Left ventricle myocardium superior (tissue), 1 donor: ENCODE data around the gene SFXN5. TPM values are rescaled to one million over a fixed set of nuclear protein-coding genes. Genes with fewer than 3 reads are reported as not detected.
A peak's percentile ranks its signal among the peaks of the same experiment; 100 is the strongest.
"Not testable (repeated sequence)": the region's sequence is repeated elsewhere in the genome, so short reads cannot be mapped to it uniquely, and the experiment has no call there.

ENCODE experiments used
- ATAC-seq: fragments of 200-7000 bp; cut with Tn5 transposase; one replicate; pipeline ENCODE4 v1.9.1; 2020; ENCODE audit warnings: mild to moderate bottlenecking, moderate library complexity
- DNase-seq: peaks from one replicate; pipeline ENCODE4 v3.0.0-alpha.2; 2020
- intact Hi-C: fragments of 100-400 bp; cut with micrococcal nuclease; formaldehyde crosslinking; loops from one replicate; pipeline ENCODE4 v1.11.0; 2022
- total RNA-seq: library from RNA; stranded (reverse); fragmentation: NEBNext Ultra II Directional; extraction: Animal tissue kit (Norgen Biotek cat#: 25700); gene quantifications from one replicate; pipeline ENCODE4 v1.2.1, GENCODE V29; 2021
- donor health status: DM: no; HTN: yes; CAD: no; lungs with severe emphysema.

Gene SFXN5
- total RNA-seq, 1 donor from 2014 or later = 8.6 TPM

DNA sequence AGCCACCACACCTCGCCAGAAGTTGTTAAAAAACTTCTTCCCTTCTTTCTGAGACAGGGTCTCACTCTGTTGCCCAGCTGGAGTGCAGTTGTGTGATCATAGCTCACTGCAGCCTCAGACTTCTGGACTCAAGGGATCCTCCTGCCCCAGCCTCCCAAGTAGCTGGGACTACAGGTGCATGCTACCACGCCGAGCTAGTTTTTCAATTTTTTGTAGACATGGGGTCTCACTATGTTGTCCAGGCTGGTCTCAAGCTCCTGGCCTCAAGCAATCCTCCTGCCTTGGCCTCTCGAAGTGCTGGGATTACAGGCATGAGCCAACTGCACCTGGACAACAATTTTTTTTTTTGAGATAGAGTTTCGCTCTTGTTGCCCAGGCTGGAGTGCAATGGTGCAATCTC, 6.4 kb downstream of the SFXN5 start:
- intact Hi-C loops, ATAC-seq: not testable (repeated sequence)

DNA sequence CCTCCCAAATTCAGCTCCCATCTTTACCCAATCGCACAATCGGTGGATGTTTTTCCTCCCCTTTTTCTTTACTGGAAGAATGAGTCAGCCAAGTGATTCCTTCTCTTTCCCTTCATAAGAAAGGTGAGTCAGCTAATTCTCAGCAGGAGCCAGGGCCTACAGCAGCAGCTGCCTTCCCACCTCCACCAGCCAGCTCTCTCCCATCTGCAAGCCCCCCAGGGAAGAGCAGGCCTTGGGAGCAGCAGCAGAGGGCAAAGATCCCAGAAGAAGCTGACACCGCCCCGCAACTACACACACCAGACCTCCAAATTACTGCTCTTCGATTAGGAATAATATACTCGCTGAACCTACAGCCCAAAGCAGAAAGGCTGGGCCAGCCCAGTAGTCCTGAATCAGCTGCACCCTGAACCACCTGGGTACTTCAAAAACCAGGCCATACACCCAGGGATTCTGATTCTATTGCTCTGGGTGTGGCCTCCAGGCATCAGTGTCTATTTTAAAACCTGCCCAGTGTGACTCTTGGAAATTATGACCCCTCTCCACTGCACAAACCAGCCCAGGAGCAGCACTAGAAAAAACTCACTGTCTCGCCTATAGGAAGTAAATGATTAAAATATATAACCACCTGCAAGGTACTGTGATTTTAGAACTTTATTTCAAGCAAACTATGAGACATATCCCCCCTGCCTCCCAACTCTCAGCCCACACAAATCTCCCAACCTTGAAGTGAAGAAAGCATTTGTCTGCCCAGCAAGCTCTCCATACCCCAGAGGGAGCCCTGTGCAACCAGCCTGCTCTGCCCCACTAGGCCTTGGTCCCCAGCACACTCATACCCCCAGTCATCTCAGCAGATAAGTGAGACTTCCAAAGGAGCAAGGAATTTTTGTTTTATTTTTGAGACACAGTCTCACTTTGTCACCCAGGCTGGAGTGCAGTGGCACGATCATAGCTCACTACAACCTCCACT, 7.3 kb downstream of the SFXN5 start:
- ATAC-seq = peak; percentile 82
- no peak for DNase-seq
- intact Hi-C loops = no loop called here

More for the DNA sequence above, 6.4 kb downstream of the SFXN5 start:
- not testable (repeated sequence) for DNase-seq

DNA sequence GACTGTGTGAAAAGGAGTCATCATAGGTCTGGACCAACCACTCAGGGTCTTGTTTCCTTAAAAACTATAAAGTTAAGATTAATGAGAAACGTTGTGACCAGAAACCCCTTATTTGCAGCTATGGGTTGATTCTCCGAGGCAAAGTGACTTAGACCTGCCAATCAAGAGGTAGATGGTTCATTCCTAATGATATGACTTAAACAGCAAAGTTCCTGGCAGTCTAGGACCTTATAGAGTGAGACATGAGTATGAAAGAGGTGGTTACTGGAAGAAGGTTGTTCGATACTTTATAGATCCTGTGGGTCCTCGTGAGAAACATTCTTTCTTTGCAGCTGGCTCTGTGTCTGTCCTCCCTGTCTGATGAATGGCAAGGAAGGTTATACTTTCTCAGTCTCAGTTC, 8.0 kb downstream of the SFXN5 start:
- intact Hi-C loops = no loop called here

DNA sequence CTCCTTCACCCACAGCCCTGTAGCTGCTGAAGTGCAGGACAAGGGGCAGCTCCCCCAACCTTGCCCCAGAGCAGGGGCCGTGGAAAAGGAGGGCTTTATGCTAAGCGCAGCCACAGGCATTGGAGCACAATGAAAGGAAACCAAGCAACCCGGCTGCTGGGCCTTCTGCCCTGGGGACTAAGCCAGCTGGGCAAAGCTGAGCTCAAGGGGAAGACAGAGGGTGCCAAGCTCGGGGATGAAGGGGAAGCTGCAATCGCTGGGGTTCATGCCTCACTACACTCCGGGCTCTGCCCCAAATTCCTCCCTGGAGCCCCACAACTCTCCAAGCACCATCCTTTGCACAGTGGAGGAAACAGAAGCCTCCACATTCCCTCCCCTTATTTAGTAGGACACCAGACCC, 12.4 kb downstream of the SFXN5 start:
- intact Hi-C loops = no loop called here

More for the DNA sequence above, 8.0 kb downstream of the SFXN5 start:
- DNase-seq (no peak), ATAC-seq (no peak)

DNA sequence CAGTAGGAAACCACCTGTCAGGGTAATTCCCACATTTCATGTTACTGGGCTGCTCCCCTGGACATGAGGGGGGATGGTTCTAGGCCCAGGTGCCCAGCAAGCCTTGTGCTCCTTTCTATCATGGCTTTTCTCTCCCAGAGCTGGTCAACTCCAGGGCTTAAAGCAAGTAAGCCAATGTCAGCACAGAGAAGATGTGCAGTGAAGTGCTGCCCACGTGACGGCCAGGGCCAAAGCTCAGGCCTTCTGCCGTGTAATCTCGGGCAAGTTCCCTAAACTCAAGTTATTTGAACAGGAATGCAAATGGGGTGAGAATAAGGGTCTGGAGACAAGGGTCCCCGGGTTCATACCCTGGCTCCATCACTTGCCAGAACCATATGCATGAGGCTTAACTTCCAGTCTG, 16.5 kb downstream of the SFXN5 start:
- intact Hi-C loops = no loop called here
- ATAC-seq (no peak), DNase-seq (no peak)

More for the DNA sequence above, 12.4 kb downstream of the SFXN5 start:
- DNase-seq = no peak
- ATAC-seq = no peak

DNA sequence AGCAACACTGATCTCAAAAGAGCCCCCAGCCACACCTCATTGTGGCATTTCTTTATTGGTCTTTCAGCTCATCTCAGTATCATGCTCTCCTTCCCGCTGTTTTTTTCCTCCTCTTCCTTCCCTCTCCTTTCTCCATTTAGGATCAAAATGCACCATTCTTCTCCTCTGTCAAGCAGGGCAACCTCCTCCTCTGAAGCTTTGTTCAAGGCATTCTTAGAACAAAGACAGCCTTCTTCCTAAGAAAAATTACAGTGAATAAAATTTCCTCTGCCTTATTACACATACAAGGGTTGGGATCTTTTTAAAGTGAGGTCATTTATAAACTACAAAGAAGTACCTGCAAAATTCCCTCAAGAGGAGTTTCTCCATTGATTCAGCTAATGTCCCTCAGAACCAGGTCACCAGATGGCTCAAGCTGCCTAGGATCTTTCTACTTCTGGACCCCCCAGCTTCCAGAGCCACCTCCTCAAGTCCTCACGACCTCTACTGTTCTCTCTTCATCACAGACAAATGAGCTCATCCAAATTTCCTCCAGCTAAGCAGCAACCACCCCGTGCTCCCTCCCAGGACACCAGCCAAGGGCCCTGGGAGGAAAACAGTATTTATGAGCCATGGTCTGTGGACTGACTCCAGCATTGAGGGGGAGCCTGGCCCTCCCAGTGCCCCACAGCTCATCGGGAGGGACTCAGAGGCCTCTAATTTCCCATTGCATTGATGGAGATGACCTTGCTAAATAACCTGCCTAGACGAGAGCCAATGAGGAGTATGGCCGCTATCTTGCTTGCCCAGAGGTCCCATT, 18.0 kb downstream of the SFXN5 start:
- peak; percentile 52 for ATAC-seq
- intact Hi-C loops = no loop called here
- DNase-seq = no peak

DNA sequence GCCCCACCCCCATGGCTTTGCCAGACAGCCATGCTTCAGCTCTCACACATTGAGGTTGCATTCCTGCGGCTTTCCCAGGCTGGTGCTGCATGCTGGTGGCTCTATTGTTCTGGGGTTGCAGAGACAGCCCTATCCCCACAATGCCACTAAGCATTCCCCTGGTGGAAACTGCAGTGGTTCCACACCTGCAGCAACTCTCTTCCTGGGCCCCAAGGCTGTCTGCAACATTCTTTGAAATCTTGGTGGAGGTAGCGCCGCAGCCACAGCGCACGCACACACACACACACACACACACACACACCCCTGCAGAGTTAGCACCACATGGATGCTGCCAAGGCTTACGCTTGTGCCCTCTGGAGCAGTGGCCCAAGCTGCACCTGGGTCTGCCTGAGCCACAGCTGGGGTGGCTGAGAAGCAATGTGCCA, 21.4 kb downstream of the SFXN5 start:
- intact Hi-C loops = no loop called here
- no peak for ATAC-seq
- DNase-seq = no peak

DNA sequence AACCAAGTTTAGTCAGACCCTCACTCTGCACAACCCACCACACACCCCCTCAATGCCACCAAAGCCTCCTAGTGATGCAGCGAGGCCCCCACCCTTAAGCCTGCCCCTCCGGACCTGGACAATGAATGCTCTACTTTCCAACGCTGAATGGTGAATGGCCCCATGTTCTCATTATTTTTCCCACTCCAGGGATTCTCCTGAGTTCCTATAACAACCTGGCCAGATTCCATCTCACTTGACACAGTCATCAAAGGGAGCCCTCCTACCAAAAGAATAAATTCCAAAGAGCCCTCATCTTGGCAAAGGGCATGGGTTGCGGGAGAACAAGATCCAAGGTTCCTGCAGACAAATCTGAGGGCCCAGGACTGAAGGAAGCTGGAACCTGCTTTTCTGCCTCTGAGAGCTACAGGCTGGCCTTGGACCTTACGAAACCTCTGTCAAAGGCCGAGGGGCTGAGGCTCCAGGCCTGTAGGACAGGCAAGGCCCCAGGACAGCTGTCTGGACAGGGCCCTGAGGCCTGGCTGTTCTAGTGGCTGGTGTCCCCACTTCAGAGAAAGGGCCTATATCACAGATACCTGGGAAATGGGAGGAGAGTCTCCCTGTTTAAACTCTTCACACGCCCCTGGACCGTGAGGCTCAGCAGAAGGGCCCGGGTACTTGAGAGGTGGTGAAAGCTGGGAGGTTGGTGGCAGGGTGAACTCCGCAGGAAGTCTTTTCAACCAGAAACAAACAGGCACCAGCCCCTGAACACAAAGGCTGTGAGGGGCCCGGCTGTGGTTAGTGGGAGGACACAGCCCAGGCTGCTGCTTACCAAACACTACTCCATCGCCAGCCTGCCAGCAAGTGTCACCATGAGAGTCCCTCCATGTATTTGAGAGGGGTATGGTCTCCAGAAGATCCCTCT, 27.3 kb downstream of the SFXN5 start:
- DNase-seq (no peak), ATAC-seq (no peak)
- intact Hi-C loops = no loop called here

DNA sequence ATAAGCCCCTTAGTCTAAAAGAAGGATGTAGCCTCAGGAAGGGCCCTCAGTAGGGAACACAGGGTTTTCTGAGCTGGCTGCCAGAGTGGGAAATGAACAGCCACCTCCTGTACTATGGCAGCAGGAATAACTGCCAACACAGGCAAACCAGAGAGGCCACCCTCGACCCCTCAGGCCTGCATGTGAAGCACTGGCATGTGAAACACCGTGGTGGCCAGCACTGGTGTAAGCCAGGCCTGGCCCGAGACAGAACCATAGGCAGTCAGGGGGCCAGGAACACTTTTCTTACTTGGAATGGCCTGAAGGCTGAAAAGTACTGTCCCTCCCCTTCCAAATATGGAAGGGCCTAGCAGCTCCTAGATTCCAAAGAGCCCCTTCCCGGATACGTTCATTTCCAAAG, 28.2 kb downstream of the SFXN5 start:
- DNase-seq (no peak), ATAC-seq (no peak)
- intact Hi-C loops = no loop called here

DNA sequence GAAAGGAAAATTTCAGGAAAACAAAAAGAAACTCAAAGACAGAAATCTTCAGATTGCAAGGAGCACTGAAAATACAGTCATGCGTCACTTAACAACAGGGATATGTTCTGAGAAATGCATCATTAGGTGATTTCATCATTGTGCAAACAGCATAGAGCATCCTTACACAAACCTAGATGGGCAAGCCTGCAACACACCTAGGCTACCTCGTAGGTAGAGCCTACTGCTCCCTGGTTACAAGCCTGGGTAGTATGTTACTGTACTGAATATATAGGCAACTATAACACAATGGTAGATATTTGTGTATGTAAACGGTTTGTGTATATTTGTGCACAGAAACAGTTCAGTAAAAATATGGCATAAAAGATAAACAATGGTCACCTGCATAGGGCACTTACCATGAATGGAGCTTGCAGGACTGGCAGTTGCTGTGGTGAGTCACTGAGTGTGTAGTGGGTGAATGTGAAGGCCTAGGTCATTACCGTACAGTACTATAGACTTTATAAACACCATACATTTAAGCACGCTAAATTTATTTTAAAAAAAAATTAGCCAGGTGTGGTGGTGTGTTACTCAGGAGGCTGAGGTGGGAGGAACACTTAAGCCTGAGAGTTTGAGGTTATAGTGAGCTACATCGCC, 33.4 kb downstream of the SFXN5 start:
- ATAC-seq (no peak), DNase-seq (no peak)

DNA sequence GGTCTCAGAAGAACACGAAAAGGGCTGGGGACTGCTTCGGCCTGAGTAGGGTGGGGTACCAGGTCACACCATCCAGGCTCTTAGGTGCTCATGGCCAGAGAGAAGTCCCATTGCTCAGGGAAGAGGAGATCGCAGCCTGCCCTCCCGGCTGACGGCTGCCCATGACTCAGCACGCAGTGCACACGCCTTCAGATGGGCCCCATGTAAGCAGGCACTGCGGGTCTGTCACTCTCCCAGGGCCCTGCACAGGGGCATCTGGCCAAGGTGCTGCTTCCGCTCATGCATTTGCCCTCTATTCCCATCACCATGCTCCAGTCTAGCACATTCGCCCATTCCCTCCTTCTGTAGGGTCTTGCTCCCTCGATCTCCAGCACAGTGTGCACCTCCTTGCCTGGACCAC, 34.7 kb downstream of the SFXN5 start:
- no peak for DNase-seq
- no peak for ATAC-seq
- intact Hi-C loops = no loop called here

More for the DNA sequence above, 33.4 kb downstream of the SFXN5 start:
- intact Hi-C loops = no loop called here

DNA sequence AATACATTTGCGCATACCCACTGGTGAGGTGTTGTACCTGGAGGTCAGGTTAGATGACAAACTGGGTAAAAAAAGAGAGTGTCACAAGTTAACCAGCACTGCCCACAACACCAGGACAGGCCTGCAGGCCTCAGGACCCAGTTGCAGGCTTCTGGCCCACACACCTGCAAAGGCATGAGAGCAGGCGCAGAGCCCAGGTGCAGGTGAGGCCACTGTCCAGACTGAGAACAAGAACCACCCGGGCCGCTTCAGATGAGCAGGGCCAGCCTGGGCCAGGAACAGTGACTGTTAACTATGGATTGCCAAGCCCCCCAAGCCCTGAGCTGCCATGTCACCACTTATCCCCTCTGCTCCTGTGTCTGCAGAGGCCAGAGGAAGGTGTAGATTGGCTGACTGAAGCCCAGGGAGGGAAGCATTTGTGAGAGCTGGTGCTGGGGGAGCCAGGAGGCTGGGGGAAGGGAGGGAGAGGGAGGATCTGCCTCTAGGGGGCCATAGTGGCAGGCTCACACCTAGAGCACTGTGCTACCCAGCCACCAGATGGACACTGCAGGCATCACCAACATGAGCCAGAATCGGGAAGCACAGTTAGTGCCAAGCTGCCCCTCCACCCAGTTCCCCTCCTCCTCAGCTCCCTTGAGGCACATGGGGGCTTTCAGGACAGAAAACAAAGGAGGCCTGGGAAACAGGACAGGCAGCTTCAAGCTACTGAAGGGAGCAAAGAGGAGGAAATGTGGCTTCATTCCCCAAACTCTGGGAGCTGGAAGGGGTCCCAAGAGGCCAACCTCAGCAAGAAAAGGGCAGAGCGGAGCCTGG, 35.4 kb downstream of the SFXN5 start:
- no peak for ATAC-seq
- no peak for DNase-seq
- intact Hi-C loops = no loop called here

DNA sequence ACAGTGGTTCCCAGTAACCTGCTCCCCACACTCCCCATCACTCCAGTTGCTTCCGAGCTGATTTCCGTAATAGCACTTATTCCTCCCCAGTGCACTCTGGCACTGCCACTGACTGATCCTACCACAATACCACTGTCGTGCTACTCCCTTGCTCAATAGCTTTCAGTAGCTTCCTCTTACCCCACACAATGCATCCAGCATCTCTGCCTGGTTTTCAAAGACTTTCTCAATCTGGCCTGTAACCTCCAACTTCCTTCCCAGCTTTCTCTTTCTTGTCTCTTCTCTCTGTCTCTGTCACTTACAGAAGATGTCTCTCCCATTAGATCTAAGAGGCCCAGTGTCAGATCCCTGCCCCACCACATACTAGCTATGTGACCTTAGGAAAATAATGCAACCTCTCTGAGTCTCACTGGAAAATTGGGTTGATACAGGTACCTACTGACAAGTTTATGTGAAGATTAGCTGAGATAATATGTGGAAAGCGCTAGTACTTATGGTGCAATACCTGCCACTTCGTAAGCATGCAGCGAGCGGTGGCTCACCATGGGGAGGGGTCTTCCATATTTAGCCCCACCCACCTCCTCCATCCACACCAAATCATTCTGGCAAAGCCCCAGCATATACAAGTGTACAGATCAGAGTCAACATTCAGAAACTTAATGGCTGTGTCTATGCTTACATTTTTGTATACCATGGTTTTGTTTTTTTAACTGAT, 36.7 kb downstream of the SFXN5 start:
- DNase-seq = no peak
- no peak for ATAC-seq
- intact Hi-C loops = no loop called here

DNA sequence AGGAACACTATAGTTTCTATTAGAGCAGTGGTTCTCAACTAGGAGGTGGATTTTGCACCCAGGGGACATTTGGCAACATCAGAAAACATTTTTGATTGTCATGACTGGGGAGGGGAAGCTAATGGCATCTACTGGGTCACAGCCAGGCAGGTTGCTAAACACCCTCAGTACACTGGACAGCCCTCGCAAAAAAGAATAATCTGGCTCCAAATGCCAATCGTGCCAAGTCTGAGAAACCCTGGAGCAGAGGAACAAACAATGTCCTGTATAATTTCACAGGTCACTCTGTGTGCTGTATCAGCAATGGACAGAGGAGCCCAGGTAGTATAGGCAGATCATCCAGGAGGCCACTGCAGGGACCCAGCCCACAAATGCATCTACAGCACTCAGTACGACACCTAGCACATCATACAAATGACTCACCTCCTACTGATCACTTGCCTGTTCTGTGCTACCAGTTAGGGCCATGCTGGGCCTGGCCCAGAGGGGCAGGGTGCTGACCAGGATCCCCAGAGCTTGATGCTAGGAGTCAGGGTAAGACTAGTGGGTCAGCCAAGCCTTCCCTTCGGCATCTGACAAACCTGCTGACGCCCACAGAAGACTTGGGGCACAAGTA, 37.6 kb downstream of the SFXN5 start:
- DNase-seq = no peak
- ATAC-seq = no peak
- intact Hi-C loops = no loop called here

DNA sequence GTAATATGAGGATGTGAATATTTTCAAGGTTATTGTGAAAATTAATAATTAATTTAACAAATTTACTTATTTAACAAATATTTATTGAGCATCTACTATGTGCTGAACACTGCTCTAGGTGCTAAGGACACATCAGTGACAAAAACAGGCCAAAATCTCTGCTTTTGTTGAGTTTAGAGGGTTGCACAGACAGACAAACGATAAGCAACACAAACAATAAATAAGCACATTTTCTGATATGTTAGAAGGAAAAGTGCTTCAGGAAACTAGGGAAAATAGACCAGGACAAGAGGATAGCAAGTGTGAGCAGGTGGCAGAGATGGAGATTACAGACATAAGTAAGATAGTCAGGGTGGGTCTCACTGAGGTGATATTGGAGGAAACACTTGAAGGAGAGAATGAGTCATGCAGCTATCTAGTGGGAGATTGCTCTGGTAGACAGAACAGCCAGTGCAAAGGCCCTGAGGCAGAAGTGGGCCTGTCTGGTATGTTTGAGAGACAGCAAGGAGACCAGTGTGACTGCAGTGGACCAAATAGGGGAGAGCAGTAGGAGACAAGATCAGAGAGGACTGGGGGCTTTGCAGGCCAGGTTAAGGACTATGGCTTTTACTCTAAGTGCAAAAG, 38.3 kb downstream of the SFXN5 start:
- intact Hi-C loops = no loop called here
- DNase-seq (no peak), ATAC-seq (no peak)

DNA sequence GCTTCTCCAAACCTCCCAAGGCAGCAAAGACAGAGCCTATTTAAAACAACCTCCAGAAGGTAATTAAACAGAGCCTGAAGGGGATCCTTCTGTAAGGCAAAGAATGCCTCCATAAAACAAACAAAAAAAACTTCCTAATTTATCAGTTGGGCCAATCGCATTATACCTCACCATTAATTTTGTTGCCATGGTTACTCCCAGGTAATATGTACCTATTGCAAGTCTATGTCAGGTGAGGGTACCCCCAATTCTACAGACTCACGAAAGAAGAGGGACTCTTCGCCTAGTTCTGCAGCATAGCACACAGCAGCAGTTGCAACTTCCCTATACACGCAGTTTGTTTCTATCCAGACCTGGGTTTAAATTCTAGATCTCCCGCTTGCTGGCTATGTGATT, 38.8 kb downstream of the SFXN5 start:
- intact Hi-C loops = no loop called here
- ATAC-seq = no peak
- DNase-seq = no peak
